ENCODE results near the gene FOXA2.
"Not testable (repeated sequence)": the region's sequence is repeated elsewhere in the genome, so short reads cannot be mapped to it uniquely, and the experiment has no call there.

FOXA2 gene

GRCh38 chr20:22567944-22568871 is 16.2 kb downstream of the FOXA2 start:
- DNase-seq: no peak

- no peak for DNase-seq
Measured at GRCh38 chr20:22566876-22567658, 17.3 kb downstream of the FOXA2 start.

- no peak for DNase-seq
Measured at GRCh38 chr20:22563062-22563965, 21.1 kb downstream of the FOXA2 start.

GRCh38 chr20:22562620-22563019 is 21.8 kb downstream of the FOXA2 start:
- DNase-seq: no peak

- DNase-seq: no peak
Measured at GRCh38 chr20:22561965-22562577, 22.3 kb downstream of the FOXA2 start.

GRCh38 chr20:22560817-22561216 is 23.6 kb downstream of the FOXA2 start:
- no peak for DNase-seq

- no peak for DNase-seq
Measured at GRCh38 chr20:22559711-22560318, 24.6 kb downstream of the FOXA2 start.

- DNase-seq: no peak
Measured at GRCh38 chr20:22557403-22558276, 26.7 kb downstream of the FOXA2 start.

- no peak for DNase-seq
Measured at GRCh38 chr20:22556565-22557056, 27.8 kb downstream of the FOXA2 start.

GRCh38 chr20:22555791-22556564 is 28.4 kb downstream of the FOXA2 start:
- no peak for DNase-seq

- no peak for DNase-seq
Measured at GRCh38 chr20:22554391-22554790, 30.0 kb downstream of the FOXA2 start.

- not testable (repeated sequence) for DNase-seq
Measured at GRCh38 chr20:22550514-22550913, 33.9 kb downstream of the FOXA2 start.

- no peak for DNase-seq
Measured at GRCh38 chr20:22548040-22548439, 36.3 kb downstream of the FOXA2 start.

GRCh38 chr20:22546344-22546743 is 38.0 kb downstream of the FOXA2 start:
- DNase-seq: no peak

- no peak for DNase-seq
Measured at GRCh38 chr20:22545045-22545444, 39.3 kb downstream of the FOXA2 start.

GRCh38 chr20:22544462-22544861 is 39.9 kb downstream of the FOXA2 start:
- no peak for DNase-seq

- no peak for DNase-seq
Measured at GRCh38 chr20:22542427-22542826, 41.9 kb downstream of the FOXA2 start.

GRCh38 chr20:22540832-22541231 is 43.5 kb downstream of the FOXA2 start:
- DNase-seq: no peak

GRCh38 chr20:22536956-22537756 is 47.2 kb downstream of the FOXA2 start:
- no peak for DNase-seq
